ENCODE results near the gene MEF2A.

Gene MEF2A

DNA sequence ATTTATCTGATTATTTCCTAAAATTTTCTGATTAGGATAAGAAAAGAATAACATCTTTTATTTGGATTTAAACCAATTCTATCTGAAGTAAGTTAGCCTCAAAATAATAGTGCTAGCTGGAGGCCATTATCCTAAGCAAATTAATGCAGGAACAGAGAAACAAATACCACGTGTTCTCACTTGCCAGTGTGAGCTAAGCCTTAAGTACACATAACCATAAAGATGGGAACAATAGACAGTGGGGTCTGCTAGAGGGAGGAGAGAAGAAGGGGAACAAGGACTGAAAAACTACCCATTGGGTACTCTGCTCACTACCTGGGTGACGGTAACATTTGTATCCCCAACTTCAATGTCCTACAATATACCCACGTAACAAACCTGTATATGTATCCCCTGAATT is 198.7 kb downstream of the MEF2A start:
- Histone ChIP-seq H3K36me3 (ENCODE audit: control insufficient read depth, insufficient read depth, low read length) (no peaks in the 10 kb centered on the region), H3K4me3 (ENCODE audit: insufficient read depth, low read depth, low read length, poor library complexity, severe bottlenecking) (no peak overlapping the region), H3K9me3 (ENCODE audit: control insufficient read depth, low read length) (no peaks in the 10 kb centered on the region), H3K27me3 (replicated peaks; ENCODE audit: control insufficient read depth, insufficient read depth, low read length, poor library complexity, severe bottlenecking) (no peaks in the 10 kb centered on the region), H3K27ac (ENCODE audit: insufficient read depth, low read length, poor library complexity, severe bottlenecking) (no peak overlapping the region), H3K4me1 (ENCODE audit: control insufficient read depth, insufficient read depth, low read length, poor library complexity, severe bottlenecking) (no peaks in the 10 kb centered on the region)
- no peak for DNase-seq

Data from effector memory CD4-positive, alpha-beta T cell (primary cell).